HG03039 (cell line): ENCODE measurements around the gene MCTP1.
A peak's percentile ranks its signal among the peaks of the same experiment; 100 is the strongest.
"Not testable (repeated sequence)": the region's sequence is repeated elsewhere in the genome, so short reads cannot be mapped to it uniquely, and the experiment has no call there.

Experiments
- ATAC-seq: cut with Tn5 transposase; IDR thresholded peaks from one replicate; pipeline ENCODE4 v1.9.1; 2021; ENCODE audit warnings: mild to moderate bottlenecking, moderate library complexity; ENCODE audit not compliant: unreplicated experiment

MCTP1 gene

GRCh38 chr5:95191330-95191729 lies 93.6 kb downstream of the MCTP1 start:
- ATAC-seq: peak; percentile 81

- no peak for ATAC-seq
Measured at GRCh38 chr5:95184924-95185323, 100.0 kb downstream of the MCTP1 start.

DNA sequence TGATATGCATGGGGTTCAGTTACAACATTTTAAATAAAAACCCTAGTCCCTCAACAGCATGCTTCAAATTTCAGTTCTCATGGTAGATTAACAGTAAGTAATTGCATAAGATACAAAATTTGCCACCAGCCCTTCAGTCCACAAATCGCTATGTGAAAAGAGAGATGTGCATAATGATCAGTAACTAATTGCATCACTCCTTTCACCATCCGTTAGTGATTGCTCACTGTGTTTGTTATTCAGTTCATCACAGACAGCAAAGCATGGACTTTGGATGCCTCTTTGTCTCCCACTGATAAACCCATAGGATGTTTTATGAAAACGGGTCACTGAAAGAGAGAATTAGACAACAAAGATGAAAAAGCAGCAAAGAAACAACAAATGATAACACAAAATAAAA lies 103.2 kb downstream of the MCTP1 start:
- no peak for ATAC-seq

GRCh38 chr5:95178046-95178651 lies 106.7 kb downstream of the MCTP1 start:
- ATAC-seq: no peak

DNA sequence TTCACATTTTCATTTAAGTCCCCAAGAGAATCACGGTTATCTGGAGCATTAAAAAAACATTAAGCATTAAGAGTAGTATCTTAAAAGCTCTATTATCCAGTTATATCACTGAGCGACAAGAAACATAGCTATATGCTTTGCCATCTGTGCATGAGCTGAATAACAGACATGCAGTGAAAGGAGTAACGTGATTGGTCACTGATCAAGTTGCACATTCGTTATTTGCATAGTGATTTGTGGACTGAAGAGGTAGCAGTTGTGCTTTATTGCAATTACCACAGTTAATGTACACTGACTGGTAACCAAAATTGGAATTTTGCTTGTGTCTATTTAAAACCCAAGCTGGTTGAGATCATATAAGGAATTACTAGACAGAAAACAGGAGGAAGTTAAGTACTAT lies 107.4 kb downstream of the MCTP1 start:
- no peak for ATAC-seq

DNA sequence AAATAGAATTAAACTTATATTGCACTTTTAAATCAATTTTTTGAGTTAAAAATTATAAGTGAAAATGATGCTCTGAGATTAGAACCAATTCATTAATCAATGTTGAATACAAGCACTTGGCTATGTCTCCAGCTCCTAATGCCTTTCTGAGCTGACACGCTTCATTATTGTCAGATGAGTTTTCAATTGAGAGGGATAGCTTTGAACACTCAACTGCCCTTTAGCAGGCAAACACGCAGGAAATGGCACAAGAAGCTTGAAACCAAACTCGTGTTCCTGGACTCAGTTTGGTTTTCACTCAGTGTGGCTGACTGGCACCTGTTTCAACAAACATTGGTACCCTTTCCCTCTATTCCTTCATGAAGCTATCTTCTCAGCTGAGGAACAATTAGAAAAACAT lies 109.8 kb downstream of the MCTP1 start:
- ATAC-seq: no peak

GRCh38 chr5:95172659-95173058 lies 112.2 kb downstream of the MCTP1 start:
- no peak for ATAC-seq

GRCh38 chr5:95164861-95165260 lies 120.0 kb downstream of the MCTP1 start:
- ATAC-seq: no peak

DNA sequence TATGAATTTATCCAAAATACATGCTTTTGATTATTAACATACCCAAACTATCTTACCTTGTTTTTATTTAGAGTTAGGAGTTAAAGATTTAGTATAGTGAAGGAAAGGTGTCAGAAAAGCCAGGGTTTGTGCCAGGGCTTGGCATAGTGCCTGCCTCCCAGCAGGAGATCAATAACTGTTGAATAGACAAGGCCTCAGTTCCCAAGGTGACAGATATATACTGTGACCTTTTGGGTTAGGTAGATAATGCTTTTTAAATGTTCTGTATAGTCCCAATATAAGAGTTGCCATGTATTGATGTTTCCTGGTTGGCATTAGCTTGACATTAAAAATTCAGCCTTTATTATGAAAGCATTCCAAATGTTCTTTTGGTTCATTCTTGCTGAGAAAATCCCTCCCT lies 121.8 kb downstream of the MCTP1 start:
- ATAC-seq: no peak

DNA sequence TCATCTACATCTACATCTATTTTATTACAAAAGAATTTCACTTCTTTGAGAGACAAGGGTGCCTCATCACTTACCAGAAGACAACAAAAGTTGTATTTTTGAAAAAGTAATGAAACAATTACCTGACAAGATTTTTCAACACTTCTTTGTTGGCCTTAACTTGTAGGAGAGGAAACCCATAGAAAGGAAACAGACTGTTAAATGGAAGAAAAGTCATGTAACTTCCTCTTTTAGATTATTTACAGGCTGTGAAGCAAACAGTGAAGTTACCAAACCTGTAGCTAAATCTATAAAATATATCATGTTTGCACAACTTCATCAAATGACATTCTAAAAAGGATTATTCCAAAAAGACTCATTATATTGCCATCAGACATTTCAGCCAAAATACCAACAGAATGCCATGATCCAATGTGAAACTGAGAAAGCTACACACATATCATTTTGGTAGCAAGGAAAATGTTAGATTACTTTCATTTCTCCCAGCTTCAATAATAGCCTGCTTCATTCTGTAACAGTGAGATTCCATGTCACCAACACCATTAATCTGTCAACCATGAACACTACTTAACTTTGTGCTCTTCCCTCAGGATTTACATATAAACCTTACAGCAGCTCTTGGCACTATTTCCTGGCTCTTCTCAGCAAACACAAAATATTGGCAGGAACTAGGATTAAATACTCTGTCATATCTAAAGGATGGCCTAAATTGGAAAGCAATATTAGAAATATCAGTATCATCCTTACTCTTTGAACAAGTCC lies 122.5 kb downstream of the MCTP1 start:
- no peak for ATAC-seq

- ATAC-seq: no peak
Measured at GRCh38 chr5:95159603-95160002, 125.3 kb downstream of the MCTP1 start.

DNA sequence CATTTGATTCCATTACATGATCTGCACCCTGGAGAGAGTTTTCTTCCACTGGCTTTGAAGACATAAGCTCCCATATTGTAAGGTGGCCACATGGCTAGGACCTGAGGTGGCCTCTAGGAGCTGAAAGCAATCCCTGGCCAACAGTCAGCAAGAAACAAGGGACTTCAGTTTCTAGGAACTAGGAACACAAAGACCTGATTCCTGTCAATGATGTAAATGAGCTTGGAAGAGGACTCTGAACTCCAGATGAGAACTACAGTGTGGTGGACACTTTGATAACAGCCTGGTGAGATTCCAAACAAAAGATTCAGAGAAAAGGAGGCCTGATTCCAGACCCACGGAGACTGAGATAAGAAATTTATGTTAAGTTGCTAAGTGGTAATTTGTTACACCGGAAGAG lies 129.0 kb downstream of the MCTP1 start:
- no peak for ATAC-seq

DNA sequence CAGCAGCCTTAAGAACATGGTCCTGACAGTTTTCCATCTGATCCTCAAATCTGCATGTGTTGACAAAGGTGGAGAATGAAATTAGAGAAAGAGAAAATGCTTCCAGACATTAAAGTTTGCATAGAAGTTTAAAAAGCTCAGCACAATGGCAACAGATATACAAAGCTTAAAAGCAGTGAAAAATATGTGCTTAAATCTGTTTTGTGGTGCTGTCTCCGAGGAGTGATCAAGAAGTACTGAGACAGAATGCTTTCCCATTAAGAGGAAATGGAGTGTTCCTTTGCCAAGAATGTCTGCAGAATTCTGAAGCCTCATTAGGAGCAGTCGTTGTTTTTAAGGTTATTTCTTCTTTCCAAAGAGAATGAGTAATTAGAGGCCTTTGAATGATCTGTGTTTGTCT lies 131.4 kb downstream of the MCTP1 start:
- no peak for ATAC-seq

- no peak for ATAC-seq
Measured at GRCh38 chr5:95152535-95152934, 132.4 kb downstream of the MCTP1 start.

DNA sequence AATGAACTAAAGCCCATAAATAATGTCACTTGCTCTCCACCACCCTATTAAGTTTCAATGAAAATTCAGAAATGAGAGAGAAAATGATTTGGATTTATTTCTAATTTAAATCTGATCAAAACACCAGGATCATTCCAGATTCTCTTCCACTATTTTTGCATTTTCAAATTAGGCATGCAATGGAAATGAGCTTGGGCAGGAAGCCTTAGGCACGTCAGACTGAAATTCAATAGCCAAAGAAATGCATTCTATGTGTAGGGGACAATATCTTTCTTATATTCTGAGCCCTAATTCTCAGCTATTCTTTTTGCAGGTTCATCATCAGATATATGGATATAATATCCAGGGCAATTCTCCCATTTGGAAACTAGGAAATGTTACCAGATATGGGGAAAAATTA lies 132.8 kb downstream of the MCTP1 start:
- no peak for ATAC-seq

- no peak for ATAC-seq
Measured at GRCh38 chr5:95151694-95152093, 133.2 kb downstream of the MCTP1 start.

- ATAC-seq: no peak
Measured at GRCh38 chr5:95149387-95149786, 135.5 kb downstream of the MCTP1 start.

DNA sequence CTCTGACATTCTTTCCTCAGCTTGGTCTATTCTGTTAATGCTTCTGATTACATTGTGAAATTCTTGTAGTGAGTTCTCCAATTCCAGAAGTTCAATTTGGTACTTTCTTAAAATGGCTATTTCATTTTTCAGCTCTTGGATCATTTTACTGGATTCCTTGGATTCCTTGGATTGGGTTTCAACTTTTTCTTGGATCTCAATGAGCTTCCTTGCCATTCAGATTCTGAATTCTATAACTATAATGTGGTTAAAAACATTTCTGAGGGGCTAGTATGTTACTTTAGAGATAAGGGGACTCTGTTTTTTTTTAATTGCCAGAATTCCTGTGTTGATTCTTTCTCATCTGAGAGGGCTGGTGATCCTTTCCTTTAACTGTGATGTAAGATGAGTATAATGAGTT lies 136.4 kb downstream of the MCTP1 start:
- ATAC-seq: no peak

DNA sequence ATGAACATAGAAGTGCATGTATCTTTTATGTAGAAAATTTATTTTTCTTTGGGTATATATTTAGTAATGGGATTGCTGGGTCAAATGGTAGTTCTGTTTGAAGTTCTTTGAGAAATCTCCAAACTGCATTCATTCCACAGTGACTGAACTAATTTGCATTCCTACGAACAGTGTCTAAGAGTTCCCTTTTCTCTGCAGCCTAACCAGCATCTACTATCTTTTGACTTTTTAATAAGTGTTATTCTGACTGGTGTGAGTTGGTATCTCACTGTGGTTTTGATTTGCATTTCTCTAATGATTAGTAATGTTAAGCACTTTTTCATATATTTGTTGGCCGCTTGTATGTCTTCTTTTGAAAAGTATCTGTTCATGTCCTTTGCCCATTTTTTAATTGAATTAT lies 141.0 kb downstream of the MCTP1 start:
- not testable (repeated sequence) for ATAC-seq

GRCh38 chr5:95142145-95142544 lies 142.7 kb downstream of the MCTP1 start:
- ATAC-seq: no peak

GRCh38 chr5:95141141-95141540 lies 143.8 kb downstream of the MCTP1 start:
- no peak for ATAC-seq

GRCh38 chr5:95134326-95134725 lies 150.6 kb downstream of the MCTP1 start:
- no peak for ATAC-seq

DNA sequence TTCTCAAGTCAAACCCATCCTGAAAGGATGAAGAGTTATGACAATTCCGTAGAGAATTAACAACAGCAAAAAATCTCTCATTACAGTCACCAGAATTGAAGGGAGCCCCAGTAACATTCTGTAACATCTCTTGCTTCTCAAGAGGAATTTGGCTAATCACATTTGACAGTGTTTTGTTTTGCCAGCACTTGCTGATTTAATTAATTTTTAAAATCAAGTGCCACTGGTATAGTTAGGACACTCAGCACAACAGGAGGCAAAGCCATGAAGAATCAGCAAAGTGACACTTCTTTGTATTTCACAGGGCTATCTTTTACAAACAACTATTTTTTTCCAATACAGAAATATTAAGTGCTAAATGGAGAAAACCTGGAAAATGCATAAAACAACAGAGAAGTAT lies 152.8 kb downstream of the MCTP1 start:
- no peak for ATAC-seq
